AG09309 (cell line): ENCODE data around the gene ANTXRL.

Experiments
- DNase-seq: peaks from one replicate; pipeline ENCODE4 v3.0.0-alpha.2; 2010; ENCODE audit warnings: low read depth
- H3K4me3 ChIP-seq: 2 replicates; pipeline ENCODE4 v1.5.1; 2011; ENCODE audit warnings: mild to moderate bottlenecking, low read depth, low read length, moderate library complexity; ENCODE audit not compliant: control insufficient read depth
- TF ChIP-seq, protein P1 (sequence below): IDR thresholded peaks from 2 replicates; pipeline ENCODE4 v1.5.1; 2011; ENCODE audit warnings: mild to moderate bottlenecking, low read depth, low read length, inconsistent platforms; ENCODE audit not compliant: insufficient read depth, control insufficient read depth; ENCODE audit errors: missing control alignments

The ANTXRL gene

DNA sequence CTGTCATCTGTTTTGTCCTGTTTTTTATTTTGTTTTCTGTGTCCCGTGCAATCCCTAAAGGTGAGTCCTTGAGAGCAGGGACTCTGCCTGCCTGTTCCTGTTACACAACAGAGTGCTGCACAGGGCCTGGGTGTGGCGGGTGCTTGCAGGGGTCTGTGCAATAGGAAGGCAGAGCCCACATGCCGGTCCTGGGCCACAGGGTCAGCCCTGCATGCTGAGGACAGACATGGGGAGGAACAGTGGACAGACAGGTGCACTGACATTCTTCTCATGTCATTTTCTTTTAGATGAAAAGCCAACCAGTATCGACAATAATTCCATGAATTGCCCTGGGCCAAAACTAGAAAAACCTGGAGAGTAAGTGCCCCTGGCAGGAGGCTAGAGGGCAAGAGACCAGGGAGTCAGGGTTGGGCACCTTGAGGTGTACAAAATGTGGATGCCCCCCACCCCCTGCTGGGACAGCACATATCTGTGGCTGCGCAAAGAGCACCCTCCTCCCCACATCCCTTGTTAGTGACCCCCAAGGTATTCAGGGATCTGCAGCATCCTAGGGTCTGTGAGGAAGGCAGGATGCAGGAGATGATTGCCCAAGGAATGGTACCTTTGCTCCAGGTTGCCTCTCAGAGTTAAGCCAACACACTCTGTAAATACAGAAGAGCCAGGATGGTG is 19.9 kb downstream of the ANTXRL start:
- TF ChIP-seq, protein P1, sequence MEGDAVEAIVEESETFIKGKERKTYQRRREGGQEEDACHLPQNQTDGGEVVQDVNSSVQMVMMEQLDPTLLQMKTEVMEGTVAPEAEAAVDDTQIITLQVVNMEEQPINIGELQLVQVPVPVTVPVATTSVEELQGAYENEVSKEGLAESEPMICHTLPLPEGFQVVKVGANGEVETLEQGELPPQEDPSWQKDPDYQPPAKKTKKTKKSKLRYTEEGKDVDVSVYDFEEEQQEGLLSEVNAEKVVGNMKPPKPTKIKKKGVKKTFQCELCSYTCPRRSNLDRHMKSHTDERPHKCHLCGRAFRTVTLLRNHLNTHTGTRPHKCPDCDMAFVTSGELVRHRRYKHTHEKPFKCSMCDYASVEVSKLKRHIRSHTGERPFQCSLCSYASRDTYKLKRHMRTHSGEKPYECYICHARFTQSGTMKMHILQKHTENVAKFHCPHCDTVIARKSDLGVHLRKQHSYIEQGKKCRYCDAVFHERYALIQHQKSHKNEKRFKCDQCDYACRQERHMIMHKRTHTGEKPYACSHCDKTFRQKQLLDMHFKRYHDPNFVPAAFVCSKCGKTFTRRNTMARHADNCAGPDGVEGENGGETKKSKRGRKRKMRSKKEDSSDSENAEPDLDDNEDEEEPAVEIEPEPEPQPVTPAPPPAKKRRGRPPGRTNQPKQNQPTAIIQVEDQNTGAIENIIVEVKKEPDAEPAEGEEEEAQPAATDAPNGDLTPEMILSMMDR = no peak
- DNase-seq = no peak
- H3K4me3 ChIP-seq = no peak overlapping the region

DNA sequence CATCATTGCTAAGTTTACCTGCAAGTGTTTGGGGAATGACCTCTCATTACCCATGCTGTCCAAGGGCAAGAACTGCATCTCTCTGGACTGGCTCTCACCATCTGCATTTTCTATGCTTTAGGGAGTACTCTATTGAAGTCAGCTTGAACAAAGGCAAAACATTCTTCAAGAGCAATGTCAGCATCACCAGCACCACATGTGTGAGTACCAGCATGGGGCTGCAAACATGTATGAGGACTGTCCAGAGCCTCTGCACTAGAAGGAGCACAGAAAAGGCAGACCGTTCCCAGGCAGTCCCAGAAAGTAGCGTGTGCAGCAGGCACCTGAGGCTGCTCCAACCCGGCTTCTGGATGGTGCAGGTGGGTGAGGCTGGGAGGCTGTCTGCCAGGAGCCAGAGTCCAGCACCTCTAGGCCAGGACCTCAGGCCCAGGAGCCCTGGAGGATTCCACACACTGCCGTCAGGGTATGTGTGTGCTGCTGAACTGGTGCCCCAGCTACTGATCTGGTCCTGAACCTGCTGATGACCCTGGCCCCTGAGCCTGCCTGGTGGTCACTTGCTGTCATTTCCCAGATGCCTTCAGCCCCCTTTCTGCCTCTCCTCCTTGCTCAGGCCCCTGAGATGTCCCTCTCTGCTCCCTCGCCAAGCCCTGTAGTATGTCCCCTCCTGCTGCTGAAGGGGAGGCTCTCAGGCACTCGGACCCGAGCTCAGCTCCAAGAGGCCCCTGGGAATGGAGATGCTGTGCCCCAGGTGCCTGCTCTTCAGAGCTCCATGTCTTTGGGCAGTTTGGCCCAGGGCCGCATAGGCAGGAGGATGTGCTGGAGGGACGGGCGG is 20.7 kb downstream of the ANTXRL start:
- no peak for DNase-seq
- TF ChIP-seq, protein P1 = no peak
- no peak overlapping the region for H3K4me3 ChIP-seq

DNA sequence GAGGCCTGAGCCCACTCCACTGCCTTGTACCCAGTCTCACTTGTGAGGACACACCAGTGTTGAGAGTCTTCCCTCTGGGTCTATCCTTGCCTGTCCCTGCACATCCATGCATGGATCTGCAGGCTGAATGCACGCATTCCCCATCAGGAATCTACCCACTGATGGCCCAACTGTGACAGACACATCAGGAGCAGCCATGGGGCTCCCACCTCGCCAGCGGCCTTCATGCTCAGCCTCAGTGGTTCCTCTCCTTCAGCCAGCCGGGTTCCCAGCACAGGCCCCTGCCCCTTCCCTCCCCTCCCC is 21.3 kb downstream of the ANTXRL start:
- no peak overlapping the region for H3K4me3 ChIP-seq
- DNase-seq = no peak
- TF ChIP-seq, protein P1 = no peak

DNA sequence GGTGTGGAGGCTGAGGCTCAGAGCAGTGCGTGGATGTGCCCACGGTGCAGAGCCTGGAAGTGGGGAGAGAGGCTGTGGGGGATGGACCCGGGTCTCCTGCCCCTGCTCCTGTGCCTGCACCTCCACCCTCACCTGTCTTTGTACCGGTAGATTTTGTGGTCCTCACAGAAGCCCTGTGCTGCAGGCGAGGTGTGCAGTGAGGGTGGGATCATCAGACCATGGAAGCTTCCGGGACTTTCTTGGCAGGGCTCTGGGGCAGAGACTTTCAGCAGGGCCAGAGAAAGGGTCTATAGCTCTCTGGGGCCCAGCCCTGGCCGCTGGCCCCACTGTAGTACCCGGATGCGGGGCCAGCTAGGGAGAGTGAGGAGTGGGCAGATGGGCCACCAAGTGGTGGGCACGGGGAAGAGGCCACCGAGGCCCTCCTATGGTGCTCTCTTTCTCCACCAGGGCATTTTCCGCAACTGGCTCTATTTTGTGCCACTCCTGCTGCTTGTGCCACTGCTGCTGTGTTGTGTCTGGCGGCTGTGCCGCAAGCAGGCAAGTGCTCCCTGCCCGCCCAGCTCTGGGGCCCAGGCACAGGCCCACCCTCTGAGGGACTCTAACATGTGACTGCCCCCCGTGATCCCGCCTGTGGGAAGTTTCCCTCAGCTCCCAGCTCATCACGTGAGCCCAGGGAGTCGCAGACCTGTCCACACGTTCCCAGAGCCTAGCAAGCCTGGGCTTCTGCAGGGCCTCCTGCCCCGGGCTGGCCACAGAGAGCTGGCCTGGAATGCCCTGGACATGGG is 22.1 kb downstream of the ANTXRL start:
- no peak overlapping the region for H3K4me3 ChIP-seq
- TF ChIP-seq, protein P1 = no peak
- DNase-seq = no peak

DNA sequence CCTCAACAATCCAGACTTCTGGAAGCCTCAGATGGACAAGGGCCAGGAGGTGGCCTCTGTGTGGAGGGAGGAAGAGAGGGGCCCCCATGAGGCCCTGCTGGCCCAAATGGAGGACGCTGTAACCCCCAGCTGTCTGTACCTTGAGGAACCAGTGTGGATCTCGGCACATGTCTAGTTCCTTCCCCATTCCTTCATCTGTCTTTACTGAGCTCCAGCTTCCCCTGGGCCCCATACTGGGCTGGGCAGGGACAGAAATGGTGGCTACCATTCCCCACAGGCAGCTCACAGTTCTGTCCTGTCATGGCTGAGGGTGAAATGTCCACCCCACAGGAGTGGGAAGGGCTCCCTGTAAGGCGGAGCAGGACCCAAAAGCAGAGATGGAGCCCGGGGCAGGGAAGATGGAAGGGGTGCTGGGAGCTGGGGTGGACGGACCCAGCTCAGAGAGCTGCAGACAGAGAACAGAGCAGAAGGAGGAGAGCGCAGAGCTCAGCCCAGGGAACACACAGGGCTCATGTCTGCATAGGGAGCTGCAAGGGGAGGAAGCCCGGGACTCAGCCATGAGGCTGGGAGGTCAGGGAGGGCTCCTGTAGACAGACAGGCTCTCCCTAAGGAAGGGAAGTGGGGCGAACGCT is 22.8 kb downstream of the ANTXRL start:
- no peak for DNase-seq
- TF ChIP-seq, protein P1 = no peak
- no peak overlapping the region for H3K4me3 ChIP-seq

DNA sequence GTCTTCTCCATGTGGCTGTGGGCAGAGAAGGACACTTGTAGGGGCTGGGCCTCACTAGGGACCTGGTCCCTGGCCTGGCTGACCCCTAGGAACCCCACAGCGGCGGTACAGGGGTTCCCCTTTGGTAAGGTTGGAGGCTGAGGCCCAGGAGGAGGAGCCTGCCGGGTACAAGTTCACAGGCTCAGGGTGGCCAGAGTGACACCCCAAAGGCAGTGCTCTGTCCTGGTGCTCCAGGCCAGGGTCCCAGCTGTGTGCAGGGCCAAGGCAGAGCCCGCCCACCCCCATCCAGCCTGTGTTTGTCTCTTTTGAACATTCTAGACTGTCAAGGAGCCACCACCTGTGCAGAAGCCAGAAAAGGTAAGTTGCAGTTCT is 23.3 kb downstream of the ANTXRL start:
- DNase-seq = no peak
- TF ChIP-seq, protein P1 = no peak
- no peak overlapping the region for H3K4me3 ChIP-seq
